NCI-H2196 (cell line): Measurements from ENCODE around the gene PRR22.
"Not testable (repeated sequence)": the region's sequence is repeated elsewhere in the genome, so short reads cannot be mapped to it uniquely, and the experiment has no call there.

Source experiments
- DNase-seq: peaks from one replicate; lab custom pipeline; 2025; ENCODE audit not compliant: unreplicated experiment; lab: John Stamatoyannopoulos, UW

The PRR22 gene

GRCh38 chr19:5792224-5792623, 7.7 kb upstream of the PRR22 start:
- no peak for DNase-seq

GRCh38 chr19:5790559-5791520, 6.3 kb upstream of the PRR22 start, which contains the start of gene DUS3L:
DUS3L (minus strand) TSS chr19:5791163; CDS start chr19:5791141, 22 bp downstream.
- DNase-seq = peak; percentile 98

DNA sequence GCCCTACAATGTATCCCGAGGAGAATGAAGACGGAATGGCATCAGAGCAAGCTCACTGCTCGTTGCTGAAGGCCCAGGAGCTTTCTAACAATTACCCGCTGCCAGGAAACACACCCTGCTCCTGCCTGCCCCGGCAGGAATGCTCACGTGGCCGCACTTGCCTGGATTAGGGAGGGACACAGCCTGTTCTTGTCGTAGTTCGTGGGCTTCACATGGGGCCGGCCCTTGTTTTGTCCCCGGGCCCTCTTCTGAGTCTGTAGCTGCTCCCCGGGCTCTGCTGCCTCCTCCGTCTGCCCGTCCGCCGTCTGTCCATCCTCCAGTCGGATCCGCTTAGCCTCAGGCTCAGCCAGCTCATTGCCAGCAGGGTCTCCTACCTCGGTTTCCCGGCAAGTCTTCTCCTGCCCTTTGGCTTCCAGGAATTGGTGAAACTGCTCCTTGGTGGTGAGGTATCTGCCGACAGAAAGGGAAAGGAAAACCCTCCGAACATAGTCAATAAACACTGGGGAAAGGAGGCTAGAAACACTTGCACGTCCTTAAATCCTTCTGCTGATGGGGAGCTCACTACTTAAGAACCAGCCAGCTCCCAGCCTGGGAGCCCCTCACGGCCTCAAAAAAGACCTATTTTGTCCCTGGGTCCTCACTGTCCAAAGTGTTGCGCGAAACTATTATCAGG, 5.5 kb upstream of the PRR22 start:
- no peak for DNase-seq

- no peak for DNase-seq
Measured at GRCh38 chr19:5789351-5789761, 4.8 kb upstream of the PRR22 start.

DNA sequence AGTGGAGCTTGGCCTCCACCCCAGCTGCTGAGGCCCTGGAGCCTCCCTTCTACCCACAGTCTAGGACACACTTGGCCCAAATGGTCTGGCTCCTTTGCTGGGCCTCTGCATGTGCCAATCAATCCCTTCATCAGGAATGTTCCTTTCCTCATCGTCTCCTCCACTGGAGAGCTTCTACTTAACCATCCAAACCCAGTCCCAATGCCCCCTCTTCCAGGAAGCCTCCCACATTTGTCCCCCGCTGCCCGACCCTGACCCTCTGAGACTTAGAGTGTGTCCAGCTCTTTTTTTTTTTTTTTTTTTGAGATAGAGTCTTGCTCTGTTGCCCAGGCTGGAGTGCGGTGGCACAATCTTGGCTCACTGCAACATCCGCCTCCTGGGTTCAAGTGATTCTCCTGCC, 3.9 kb upstream of the PRR22 start:
- no peak for DNase-seq

DNA sequence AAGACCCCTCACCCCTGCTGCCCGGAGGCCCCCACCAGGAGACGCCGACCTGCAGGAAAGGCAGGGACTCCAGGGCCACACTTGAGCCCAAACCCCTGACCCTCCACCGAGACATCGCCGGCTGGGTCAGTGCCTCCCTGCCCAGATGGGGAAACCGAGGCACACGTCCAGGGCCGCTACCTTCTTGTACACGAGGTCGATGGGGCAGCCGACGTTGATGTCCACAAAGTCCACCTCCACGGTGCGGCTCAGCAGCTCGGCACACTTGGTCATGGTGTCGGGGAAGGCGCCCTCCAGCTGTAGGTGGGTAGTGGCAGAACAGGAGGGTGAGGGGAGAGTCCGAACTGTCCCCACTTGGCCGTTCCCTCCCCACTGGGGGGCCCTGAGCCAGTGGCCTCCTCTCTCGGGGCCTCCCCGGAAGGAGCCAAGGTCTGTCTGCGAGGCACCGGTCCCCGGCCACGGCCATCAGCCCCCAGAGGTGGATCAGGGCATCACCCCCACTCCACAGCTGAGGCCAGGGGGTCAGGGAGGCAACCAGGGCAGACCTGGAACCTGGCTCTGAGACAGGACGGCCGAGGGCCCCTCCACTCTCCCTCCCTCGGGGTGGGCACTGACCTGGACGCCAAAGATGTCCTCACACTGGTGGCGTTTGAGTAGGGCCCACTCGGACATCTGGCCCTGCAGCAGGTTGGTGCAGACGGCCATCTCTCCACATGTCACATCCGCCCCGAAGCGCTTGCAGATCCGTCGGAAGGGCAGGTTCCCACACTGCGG, 3.0 kb upstream of the PRR22 start:
- DNase-seq = no peak

DNA sequence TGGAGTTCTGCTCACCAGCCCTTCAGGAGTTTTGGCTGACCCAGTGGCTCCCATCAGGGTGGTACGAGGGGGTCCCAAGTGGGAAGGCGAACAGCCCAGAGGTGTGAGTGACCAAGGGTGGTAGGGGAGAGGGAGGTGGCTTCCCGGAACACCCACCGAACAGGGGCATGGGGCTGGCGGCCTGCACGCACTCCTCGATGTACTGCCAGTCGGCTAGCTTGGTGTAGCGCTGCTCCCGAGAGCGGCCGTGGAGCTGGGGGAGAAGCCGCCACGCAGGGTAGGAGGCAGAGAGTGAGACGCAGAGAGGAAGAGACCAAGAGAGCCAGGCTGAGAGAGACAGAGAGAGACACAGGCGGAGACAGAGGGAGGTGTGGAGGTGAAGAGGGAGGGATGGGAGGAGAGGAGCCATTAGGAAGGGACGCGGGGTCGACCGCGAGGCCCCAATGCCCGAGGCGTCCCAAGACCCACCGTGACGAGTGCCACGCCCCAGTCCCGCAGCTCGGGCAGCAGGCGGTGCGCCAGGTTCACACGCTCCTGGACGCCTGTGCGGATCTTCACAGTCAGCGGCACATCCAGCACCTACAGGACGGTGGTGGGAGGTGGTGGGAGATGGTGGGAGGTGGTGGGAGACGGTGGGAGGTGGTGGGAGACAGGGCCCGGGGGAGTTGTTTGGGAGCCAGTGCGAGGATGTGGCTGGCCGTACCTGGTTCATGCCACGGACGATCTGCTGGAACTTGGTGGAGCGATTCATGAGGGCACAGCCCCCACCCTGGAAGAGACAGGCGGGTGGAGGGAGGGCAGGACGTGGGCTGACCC, 2.3 kb upstream of the PRR22 start:
- no peak for DNase-seq

- no peak for DNase-seq
Measured at GRCh38 chr19:5785423-5785822, 877 bp upstream of the PRR22 start.

- no peak for DNase-seq
Measured at GRCh38 chr19:5782945-5783919, 1.3 kb downstream of the PRR22 start.

- DNase-seq = no peak
Measured at GRCh38 chr19:5782322-5782721, 2.2 kb downstream of the PRR22 start.

DNA sequence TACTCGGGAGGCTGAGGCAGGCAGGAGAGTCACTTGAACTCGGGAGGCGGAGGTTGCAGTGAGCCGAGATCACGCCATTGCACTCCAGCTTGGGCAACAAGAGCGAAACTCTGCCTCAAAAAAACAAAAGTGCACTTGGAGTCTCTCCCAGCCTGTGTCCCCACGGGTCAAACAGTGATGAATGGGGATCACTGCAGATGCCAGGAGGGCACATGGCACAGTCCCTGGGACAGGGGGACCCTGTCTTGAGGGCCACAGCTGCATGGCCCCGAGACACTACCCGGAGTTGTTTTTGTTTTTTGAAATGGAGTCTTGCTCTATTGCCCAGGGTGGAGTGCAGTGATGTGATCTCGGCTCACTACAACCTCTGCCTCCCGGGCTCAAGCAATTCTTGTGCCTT, 3.6 kb downstream of the PRR22 start:
- DNase-seq = not testable (repeated sequence)

GRCh38 chr19:5778402-5778801, 6.1 kb downstream of the PRR22 start:
- no peak for DNase-seq

DNA sequence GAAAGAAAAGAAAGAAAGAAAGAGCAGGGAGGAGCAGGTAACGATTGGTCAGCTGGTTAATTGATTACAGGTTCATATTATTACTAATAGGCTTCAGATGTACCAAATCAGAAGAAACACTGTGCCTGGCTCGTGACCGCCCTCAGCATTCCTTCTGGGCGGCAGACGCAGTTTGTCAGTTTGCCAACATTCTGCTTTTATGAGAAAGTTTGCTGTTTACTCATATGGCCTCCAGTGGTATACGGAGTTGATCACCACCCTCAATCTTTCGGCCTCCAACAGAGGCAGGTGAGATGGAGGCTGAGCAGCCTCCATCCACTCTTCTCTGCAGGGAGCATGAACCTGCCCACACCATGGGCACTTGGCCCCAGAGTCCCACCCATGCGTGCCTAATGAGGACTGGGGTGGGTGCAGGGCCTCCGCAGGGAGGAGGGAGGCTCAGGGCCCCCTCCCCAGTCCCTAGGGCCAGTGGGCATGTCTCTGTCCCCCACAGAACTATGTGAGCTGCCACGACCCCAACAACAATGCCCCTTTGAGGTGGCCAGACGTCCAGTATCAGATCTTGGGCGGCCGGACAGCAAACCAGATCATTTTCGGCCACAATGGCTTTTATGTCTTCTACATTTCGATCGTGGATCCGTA, 8.8 kb downstream of the PRR22 start:
- no peak for DNase-seq

DNA sequence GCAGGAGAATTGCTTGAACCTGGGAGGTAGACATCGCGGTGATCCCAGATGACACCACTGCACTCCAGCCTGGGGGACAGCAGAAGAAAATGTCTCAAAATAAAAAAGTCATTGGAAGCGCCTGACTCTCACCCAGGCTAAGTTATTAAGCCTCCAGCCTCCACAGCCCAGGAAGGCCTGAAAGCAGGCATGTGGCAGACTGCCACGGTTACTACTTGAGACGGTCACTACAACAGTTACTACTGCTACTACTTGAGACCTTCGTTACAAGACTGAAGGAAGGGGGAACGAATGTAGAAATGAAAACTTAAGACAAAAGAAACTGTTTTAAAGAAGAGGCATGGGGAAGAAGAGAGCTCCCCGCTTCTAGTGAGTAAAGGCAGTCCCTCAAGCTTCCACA, 9.6 kb downstream of the PRR22 start:
- no peak for DNase-seq

DNA sequence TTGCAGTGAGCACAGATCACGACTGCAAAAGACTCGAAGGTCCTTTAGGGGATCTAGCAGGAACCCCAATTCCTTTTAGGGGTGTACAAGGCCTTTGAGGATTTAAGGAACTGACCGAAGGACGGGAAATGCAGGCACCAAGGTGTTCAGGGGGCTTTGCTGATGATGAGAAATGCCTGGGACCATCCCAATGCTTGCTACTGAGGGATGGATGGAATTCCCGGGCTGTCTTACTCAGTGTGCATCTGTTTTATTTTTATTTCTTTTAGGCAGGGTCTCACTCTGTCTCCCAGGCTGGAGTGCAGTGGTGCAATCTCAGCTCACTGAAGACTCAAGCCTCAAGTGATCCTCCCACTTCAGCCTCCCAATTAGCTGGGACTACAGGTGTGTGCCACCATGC, 11.3 kb downstream of the PRR22 start:
- no peak for DNase-seq

- no peak for DNase-seq
Measured at GRCh38 chr19:5772416-5772815, 12.1 kb downstream of the PRR22 start.

GRCh38 chr19:5767949-5768348, 16.6 kb downstream of the PRR22 start:
- DNase-seq = no peak

DNA sequence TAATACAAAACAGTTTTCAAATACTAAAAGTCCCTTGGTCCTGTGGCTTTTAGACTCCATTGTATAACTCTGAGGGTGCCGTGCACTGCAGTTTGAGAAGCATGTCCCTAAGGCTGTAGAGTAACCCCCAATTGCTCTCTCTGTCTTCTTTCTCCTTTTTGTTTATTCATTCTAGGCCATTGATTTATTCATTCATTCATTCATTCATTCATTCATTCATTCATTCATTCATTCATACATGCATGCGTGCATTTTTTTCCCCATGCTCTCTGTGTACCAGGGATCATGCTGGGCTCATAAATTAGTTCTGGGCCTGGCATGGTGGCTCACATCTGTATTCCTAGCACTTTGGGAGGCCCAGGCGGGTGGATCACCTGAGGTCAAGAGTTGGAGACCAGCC, 19.3 kb downstream of the PRR22 start:
- DNase-seq = no peak
